ENCODE results near the gene ACP1.

GRCh38 chr2:234421-234820 lies 30.3 kb upstream of the ACP1 start:
- TF ChIP-seq EZH2phosphoT487 (IDR thresholded peaks at IDR 0.05) = no peak
- TF ChIP-seq CTCF (IDR thresholded peaks at IDR 0.05) = no peak
- TF ChIP-seq EZH2 (IDR thresholded peaks at IDR 0.05) = no peak
